Measurements from ENCODE around the gene IVNS1ABP. TPM values are rescaled to one million over a fixed set of nuclear protein-coding genes. Genes with fewer than 3 reads are reported as not detected.

The IVNS1ABP gene
- total RNA-seq, 4 donors from 2014 or later = 50.5 to 174 (median 133) TPM

GRCh38 chr1:185360714-185361113 lies 43.7 kb upstream of the IVNS1ABP start:
- H3K36me3 ChIP-seq = no peaks in the 10 kb centered on the region
- 94 to 100% methylated on average over 1 of the region's 1 CpG for WGBS, 2 donors (ENCODE audit: low coverage in 1 of 2)
- H3K4me3 ChIP-seq = no peak overlapping the region
- no peaks in the 10 kb centered on the region for H3K4me1 ChIP-seq
- H3K9me3 ChIP-seq = peaks cover 0 to 6% of the 10 kb centered on the region in 2 donors
- intact Hi-C loops (cut with DNase I; ENCODE audit: low total_unique reads) = no loop called here
- TF ChIP-seq POLR2AphosphoS5 (IDR thresholded peaks at IDR 0.05) = no peak
- TF ChIP-seq EP300 (IDR thresholded peaks at IDR 0.05; ENCODE audit: low read depth) = no peak
- no peak for TF ChIP-seq POLR2A (IDR thresholded peaks at IDR 0.05)
- no peak for TF ChIP-seq CTCF (IDR thresholded peaks at IDR 0.05)
- no peaks in the 10 kb centered on the region for H3K27me3 ChIP-seq
- no peak for DNase-seq
- in situ Hi-C loops (cut with MboI; ENCODE audit: low pct_ligation_motif_present in 1 of 4, low pct_unique_long_range_greater_than_20kb in 1 of 4, low sequenced_read_pairs in 3 of 4) = no loop called here
- no peak overlapping the region for H3K27ac ChIP-seq

GRCh38 chr1:185358957-185359356 lies 41.9 kb upstream of the IVNS1ABP start:
- Histone ChIP-seq H3K9me3 (peaks cover 0 to 6% of the 10 kb centered on the region in 2 donors), H3K27ac (no peak overlapping the region), H3K4me3 (no peak overlapping the region), H3K27me3 (no peaks in the 10 kb centered on the region), H3K36me3 (no peaks in the 10 kb centered on the region), H3K4me1 (no peaks in the 10 kb centered on the region)
- intact Hi-C loops (cut with DNase I; ENCODE audit: low total_unique reads) (no loop called here), in situ Hi-C loops (cut with MboI; ENCODE audit: low pct_ligation_motif_present in 1 of 4, low pct_unique_long_range_greater_than_20kb in 1 of 4, low sequenced_read_pairs in 3 of 4) (no loop called here)
- no peak for DNase-seq
- WGBS, 2 donors (ENCODE audit: low coverage in 1 of 2) = 81% methylated on average over 3 of the region's 3 CpGs; no CpG with 5 or more reads in 1 of the 2 donors
- TF ChIP-seq POLR2AphosphoS5 (IDR thresholded peaks at IDR 0.05) = no peak
- TF ChIP-seq CTCF (IDR thresholded peaks at IDR 0.05) = no peak
- no peak for TF ChIP-seq EP300 (IDR thresholded peaks at IDR 0.05; ENCODE audit: low read depth)
- TF ChIP-seq POLR2A (IDR thresholded peaks at IDR 0.05) = no peak

- 85 to 100% methylated on average over 1 to 2 of the region's 2 CpGs for WGBS, 2 donors (ENCODE audit: low coverage in 1 of 2)
- TF ChIP-seq POLR2A (IDR thresholded peaks at IDR 0.05) (no peak), CTCF (IDR thresholded peaks at IDR 0.05) (no peak), EP300 (IDR thresholded peaks at IDR 0.05; ENCODE audit: low read depth) (no peak), POLR2AphosphoS5 (IDR thresholded peaks at IDR 0.05) (no peak)
- H3K36me3 ChIP-seq = no peaks in the 10 kb centered on the region
- H3K27me3 ChIP-seq = no peaks in the 10 kb centered on the region
- in situ Hi-C loops (cut with MboI; ENCODE audit: low pct_ligation_motif_present in 1 of 4, low pct_unique_long_range_greater_than_20kb in 1 of 4, low sequenced_read_pairs in 3 of 4) (no loop called here), intact Hi-C loops (cut with DNase I; ENCODE audit: low total_unique reads) (no loop called here)
- no peaks in the 10 kb centered on the region for H3K9me3 ChIP-seq
- H3K4me1 ChIP-seq = no peaks in the 10 kb centered on the region
- DNase-seq = no peak
- H3K27ac ChIP-seq = no peak overlapping the region
- no peak overlapping the region for H3K4me3 ChIP-seq
Observed at GRCh38 chr1:185355947-185356346, 38.9 kb upstream of the IVNS1ABP start.

GRCh38 chr1:185353124-185353523 lies 36.1 kb upstream of the IVNS1ABP start:
- TF ChIP-seq CTCF (IDR thresholded peaks at IDR 0.05) (no peak), EP300 (IDR thresholded peaks at IDR 0.05; ENCODE audit: low read depth) (no peak), POLR2AphosphoS5 (IDR thresholded peaks at IDR 0.05) (no peak)
- H3K9me3 ChIP-seq = no peaks in the 10 kb centered on the region
- in situ Hi-C loops (cut with MboI; ENCODE audit: low pct_ligation_motif_present in 1 of 4, low pct_unique_long_range_greater_than_20kb in 1 of 4, low sequenced_read_pairs in 3 of 4) (no loop called here), intact Hi-C loops (cut with DNase I; ENCODE audit: low total_unique reads) (no loop called here)
- WGBS, 2 donors (ENCODE audit: low coverage in 1 of 2) = 43 to 84% methylated on average over 1 to 4 of the region's 4 CpGs
- no peak for DNase-seq
- H3K27ac ChIP-seq = no peak overlapping the region
- H3K36me3 ChIP-seq = no peaks in the 10 kb centered on the region
- H3K4me3 ChIP-seq = no peak overlapping the region
- H3K4me1 ChIP-seq = peaks cover 0 to 5% (median 2%) of the 10 kb centered on the region in 4 donors
- no peaks in the 10 kb centered on the region for H3K27me3 ChIP-seq
